SU-DHL-6 (cell line): Measurements from ENCODE around the gene SMTN.

Experiments
- H2AFZ ChIP-seq: fragments of 200-600 bp; sonication (generic); 2 replicates; pipeline ENCODE4 v1.6.1; 2014; ENCODE audit warnings: low read depth, mild to moderate bottlenecking, moderate library complexity, mixed read lengths, antibody characterized with exemption, low read length; ENCODE audit not compliant: severe bottlenecking
- H3F3A ChIP-seq: fragments of 200-600 bp; shearing (Covaris generic); 2 replicates; pipeline ENCODE4 v1.6.0; 2016; ENCODE audit warnings: antibody characterized with exemption, mild to moderate bottlenecking; ENCODE audit not compliant: insufficient read depth
- H3K27ac ChIP-seq: fragments of 200-600 bp; sonication (generic); 2 replicates; pipeline ENCODE4 v1.5.1; 2016; ENCODE audit warnings: low read depth, mild to moderate bottlenecking, low read length, moderate library complexity, mixed read lengths
- H3K27me3 ChIP-seq: fragments of 200-600 bp; sonication (generic), shearing (Covaris generic); 2 replicates; pipeline ENCODE4 v1.6.0; 2014; ENCODE audit warnings: mild to moderate bottlenecking, low read length
- H3K36me3 ChIP-seq: fragments of 200-600 bp; sonication (generic); 2 replicates; pipeline ENCODE4 v1.6.1; 2014; ENCODE audit warnings: mild to moderate bottlenecking, low read length, mixed read lengths
- H3K4me2 ChIP-seq: fragments of 300-600, 200-600 bp; shearing (Covaris generic), sonication (generic); 2 replicates; pipeline ENCODE4 v1.6.0; 2014; ENCODE audit warnings: low read length, low read depth, mild to moderate bottlenecking; ENCODE audit not compliant: poor library complexity, severe bottlenecking
- H3K4me3 ChIP-seq: fragments of 200-600 bp; sonication (generic); 2 replicates; pipeline ENCODE4 v1.5.1; 2014; ENCODE audit warnings: antibody characterized with exemption, low read length, mild to moderate bottlenecking, mixed read lengths; ENCODE audit not compliant: insufficient read depth, poor library complexity, severe bottlenecking
- H3K79me2 ChIP-seq: fragments of 200-600 bp; sonication (generic); 2 replicates; pipeline ENCODE4 v1.6.1; 2014; ENCODE audit warnings: mild to moderate bottlenecking, low read length, moderate library complexity; ENCODE audit not compliant: insufficient read depth
- H3K9ac ChIP-seq: fragments of 200-600 bp; sonication (generic); 2 replicates; pipeline ENCODE4 v1.7.0; 2014; ENCODE audit warnings: mild to moderate bottlenecking, low read length
- H3K9me2 ChIP-seq: fragments of 200-600 bp; sonication (generic); replicated peaks from 2 replicates; pipeline ENCODE4 v1.6.1; 2014; ENCODE audit warnings: low read length; ENCODE audit not compliant: insufficient read depth
- H3K9me3 ChIP-seq: fragments of 200-600 bp; sonication (generic); 2 replicates; pipeline ENCODE4 v1.6.1; 2014; ENCODE audit warnings: low read length, mixed read lengths; ENCODE audit not compliant: insufficient read depth
- H4K20me1 ChIP-seq: fragments of 200-600 bp; sonication (generic); 2 replicates; pipeline ENCODE4 v1.6.1; 2014; ENCODE audit warnings: low read depth, mild to moderate bottlenecking, antibody characterized with exemption, low read length, moderate library complexity, mixed read lengths
- EZH2phosphoT487 ChIP-seq: fragments of 200-600 bp; sonication (generic), shearing (Covaris generic); conservative IDR thresholded peaks from 2 replicates; pipeline ENCODE4 v1.6.1; 2018; ENCODE audit warnings: mild to moderate bottlenecking, antibody characterized with exemption, low read length, moderate library complexity, mixed read lengths
- TF ChIP-seq, protein P1 (sequence below): fragments of 200-600 bp; sonication (generic); IDR thresholded peaks from one replicate; pipeline ENCODE4 v1.5.1; 2017; ENCODE audit warnings: antibody characterized with exemption, mild to moderate bottlenecking, low read length, moderate library complexity; ENCODE audit not compliant: insufficient read depth, poor library complexity, severe bottlenecking

The SMTN gene

DNA sequence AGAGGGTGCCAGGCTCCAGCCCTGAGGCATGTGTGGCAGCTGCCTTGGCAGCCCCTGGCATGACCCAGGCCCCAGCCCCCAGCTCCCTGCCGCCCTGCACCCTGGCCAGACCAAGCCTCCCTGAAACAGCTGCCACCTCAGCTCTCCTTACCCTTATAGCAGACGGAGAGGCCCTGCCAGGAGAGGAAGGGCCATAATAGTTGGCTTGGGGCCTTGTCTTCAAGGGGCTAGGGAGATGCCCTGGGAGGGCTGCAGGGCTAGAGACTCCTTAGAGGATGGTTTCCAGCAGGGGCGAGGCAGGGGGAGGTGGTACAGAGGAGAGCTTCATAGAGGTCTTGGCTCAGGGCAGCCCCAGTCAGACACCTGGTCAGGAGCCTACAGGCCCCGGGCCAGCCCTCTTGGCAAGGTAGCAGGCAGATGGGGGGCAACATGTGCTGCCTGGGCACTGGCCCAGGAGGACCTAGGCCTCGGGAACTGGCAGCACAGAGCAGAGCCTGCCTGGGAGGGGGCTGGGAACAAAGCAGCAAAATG is 13.0 kb downstream of the SMTN start:
- no peaks in the 10 kb centered on the region for H3K9me2 ChIP-seq
- H3K4me3 ChIP-seq, result no peak overlapping the region
- no peaks in the 10 kb centered on the region for H3K9me3 ChIP-seq
- no peak overlapping the region for H3K27ac ChIP-seq
- no peaks in the 10 kb centered on the region for H3K27me3 ChIP-seq
- H3K79me2 ChIP-seq, result no peaks in the 10 kb centered on the region
- H3K36me3 ChIP-seq, result no peaks in the 10 kb centered on the region
- TF ChIP-seq, protein P1, sequence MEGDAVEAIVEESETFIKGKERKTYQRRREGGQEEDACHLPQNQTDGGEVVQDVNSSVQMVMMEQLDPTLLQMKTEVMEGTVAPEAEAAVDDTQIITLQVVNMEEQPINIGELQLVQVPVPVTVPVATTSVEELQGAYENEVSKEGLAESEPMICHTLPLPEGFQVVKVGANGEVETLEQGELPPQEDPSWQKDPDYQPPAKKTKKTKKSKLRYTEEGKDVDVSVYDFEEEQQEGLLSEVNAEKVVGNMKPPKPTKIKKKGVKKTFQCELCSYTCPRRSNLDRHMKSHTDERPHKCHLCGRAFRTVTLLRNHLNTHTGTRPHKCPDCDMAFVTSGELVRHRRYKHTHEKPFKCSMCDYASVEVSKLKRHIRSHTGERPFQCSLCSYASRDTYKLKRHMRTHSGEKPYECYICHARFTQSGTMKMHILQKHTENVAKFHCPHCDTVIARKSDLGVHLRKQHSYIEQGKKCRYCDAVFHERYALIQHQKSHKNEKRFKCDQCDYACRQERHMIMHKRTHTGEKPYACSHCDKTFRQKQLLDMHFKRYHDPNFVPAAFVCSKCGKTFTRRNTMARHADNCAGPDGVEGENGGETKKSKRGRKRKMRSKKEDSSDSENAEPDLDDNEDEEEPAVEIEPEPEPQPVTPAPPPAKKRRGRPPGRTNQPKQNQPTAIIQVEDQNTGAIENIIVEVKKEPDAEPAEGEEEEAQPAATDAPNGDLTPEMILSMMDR, result no peak
- TF ChIP-seq EZH2phosphoT487, result no peak
- H3K4me2 ChIP-seq, result no peak overlapping the region
- no peaks in the 10 kb centered on the region for H4K20me1 ChIP-seq
- no peak overlapping the region for H3K9ac ChIP-seq
- no peak overlapping the region for H2AFZ ChIP-seq
- no peaks in the 10 kb centered on the region; the same call in 1 of the 2 replicates for H3F3A ChIP-seq

DNA sequence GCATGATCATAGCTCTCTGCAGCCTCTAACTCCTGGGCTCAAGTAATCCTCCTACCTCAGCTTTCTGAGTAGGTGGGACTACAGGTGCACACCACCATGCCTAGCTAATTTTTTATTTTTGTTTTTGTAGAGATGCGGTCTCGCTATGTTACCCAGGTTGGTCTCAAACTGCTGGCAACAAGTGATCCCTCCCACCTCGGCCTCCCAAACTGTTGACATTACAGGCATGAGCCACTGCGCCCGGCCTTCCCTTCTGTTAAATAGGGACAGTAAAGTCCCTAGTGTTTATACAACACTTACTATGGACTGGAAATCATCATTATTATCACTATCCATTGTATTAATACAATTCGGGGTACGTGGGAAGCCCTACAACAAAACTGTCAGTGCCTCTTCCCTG is 13.6 kb downstream of the SMTN start:
- H3K4me3 ChIP-seq, result no peak overlapping the region
- no peak for TF ChIP-seq EZH2phosphoT487
- TF ChIP-seq, protein P1, result no peak

DNA sequence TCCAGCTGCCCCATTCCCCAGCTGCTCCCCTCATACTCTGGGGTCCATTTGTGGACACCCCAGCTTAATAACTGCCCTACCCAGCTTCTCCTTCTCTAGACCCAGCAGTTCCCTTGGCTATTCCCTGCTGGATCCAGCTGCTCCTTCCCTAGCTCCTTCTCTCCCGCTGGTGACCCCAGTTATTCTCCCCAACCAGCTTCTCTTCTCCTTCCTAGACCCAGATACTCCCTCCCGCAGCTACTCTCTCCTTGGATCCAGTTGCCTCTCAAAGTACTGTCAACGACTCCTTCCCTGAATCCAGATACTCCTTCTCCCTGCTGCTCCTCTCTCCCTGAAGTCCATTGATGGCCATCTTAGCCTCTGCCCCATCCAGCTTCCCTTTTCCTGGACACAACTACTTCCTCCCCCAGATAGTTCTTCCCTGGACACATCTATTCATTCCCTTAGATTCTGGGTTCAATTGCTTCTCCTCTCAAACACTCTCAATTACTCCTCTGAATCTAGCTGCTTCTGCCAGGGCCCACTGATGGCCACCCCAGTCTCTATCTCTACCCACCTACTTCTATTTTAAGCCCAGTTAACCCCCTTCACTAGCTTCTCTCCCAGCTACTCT is 14.6 kb downstream of the SMTN start:
- no peak overlapping the region for H3K27ac ChIP-seq
- H4K20me1 ChIP-seq, result no peaks in the 10 kb centered on the region
- H2AFZ ChIP-seq, result no peak overlapping the region
- no peaks in the 10 kb centered on the region for H3K36me3 ChIP-seq
- H3K9ac ChIP-seq, result no peak overlapping the region
- no peaks in the 10 kb centered on the region for H3K27me3 ChIP-seq
- H3K4me3 ChIP-seq, result no peak overlapping the region
- H3K4me2 ChIP-seq, result no peak overlapping the region
- no peaks in the 10 kb centered on the region for H3K9me2 ChIP-seq
- no peak for TF ChIP-seq EZH2phosphoT487
- TF ChIP-seq, protein P1, result no peak
- no peaks in the 10 kb centered on the region for H3K79me2 ChIP-seq
- H3K9me3 ChIP-seq, result no peaks in the 10 kb centered on the region
- no peaks in the 10 kb centered on the region for H3F3A ChIP-seq

More for the DNA sequence above, 13.6 kb downstream of the SMTN start:
- Histone ChIP-seq H3K9me3 (no peaks in the 10 kb centered on the region), H3K9me2 (no peaks in the 10 kb centered on the region), H3K27ac (no peak overlapping the region), H3K9ac (no peak overlapping the region), H3K79me2 (no peaks in the 10 kb centered on the region), H3K4me2 (no peak overlapping the region), H3F3A (no peaks in the 10 kb centered on the region; the same call in 1 of the 2 replicates), H3K27me3 (no peaks in the 10 kb centered on the region), H4K20me1 (no peaks in the 10 kb centered on the region), H3K36me3 (no peaks in the 10 kb centered on the region), H2AFZ (no peak overlapping the region)
